HG02885 (cell line): ENCODE data around the gene C6orf120.
"Not testable (repeated sequence)": the region's sequence is repeated elsewhere in the genome, so short reads cannot be mapped to it uniquely, and the experiment has no call there.

Source experiments
- ATAC-seq: cut with Tn5 transposase; IDR thresholded peaks from one replicate; pipeline ENCODE4 v1.9.1; 2021; ENCODE audit warnings: mild to moderate bottlenecking; ENCODE audit not compliant: unreplicated experiment, poor library complexity

C6orf120 gene

GRCh38 chr6:169677096-169677495, 24.8 kb upstream of the C6orf120 start:
- no peak for ATAC-seq

- ATAC-seq: no peak
Observed at GRCh38 chr6:169678342-169678741, 23.6 kb upstream of the C6orf120 start.

- no peak for ATAC-seq
Observed at GRCh38 chr6:169684056-169684455, 17.9 kb upstream of the C6orf120 start.

- no peak for ATAC-seq
Observed at GRCh38 chr6:169685860-169686259, 16.1 kb upstream of the C6orf120 start.

GRCh38 chr6:169689287-169689686, 12.6 kb upstream of the C6orf120 start:
- ATAC-seq: no peak

GRCh38 chr6:169691260-169691659, 10.7 kb upstream of the C6orf120 start:
- no peak for ATAC-seq

GRCh38 chr6:169692516-169692915, 9.4 kb upstream of the C6orf120 start:
- no peak for ATAC-seq

GRCh38 chr6:169695131-169695530, 6.8 kb upstream of the C6orf120 start:
- ATAC-seq: no peak

GRCh38 chr6:169697115-169697514, 4.8 kb upstream of the C6orf120 start:
- not testable (repeated sequence) for ATAC-seq

- ATAC-seq: no peak
Observed at GRCh38 chr6:169700296-169700695, 1.6 kb upstream of the C6orf120 start.

- ATAC-seq: peak; percentile 9
Observed at GRCh38 chr6:169701311-169701953, 494 bp upstream of the C6orf120 start.

GRCh38 chr6:169702840-169703246, 917 bp downstream of the C6orf120 start:
- peak; percentile 11 for ATAC-seq

- no peak for ATAC-seq
Observed at GRCh38 chr6:169707772-169708171, 5.8 kb downstream of the C6orf120 start.

GRCh38 chr6:169709293-169709692, 7.4 kb downstream of the C6orf120 start:
- peak; percentile 48 for ATAC-seq

- ATAC-seq: no peak
Observed at GRCh38 chr6:169710009-169710408, 8.1 kb downstream of the C6orf120 start.

GRCh38 chr6:169714178-169714577, 12.3 kb downstream of the C6orf120 start:
- no peak for ATAC-seq

- no peak for ATAC-seq
Observed at GRCh38 chr6:169714595-169714994, 12.7 kb downstream of the C6orf120 start.

- ATAC-seq: no peak
Observed at GRCh38 chr6:169719117-169719516, 17.2 kb downstream of the C6orf120 start.

GRCh38 chr6:169720207-169720855, 18.4 kb downstream of the C6orf120 start:
- no peak for ATAC-seq

- no peak for ATAC-seq
Observed at GRCh38 chr6:169722362-169723199, 20.7 kb downstream of the C6orf120 start.

- ATAC-seq: peak; percentile 36
Observed at GRCh38 chr6:169723200-169723909, 21.4 kb downstream of the C6orf120 start.
